IgD-negative memory B cell (primary cell): ENCODE results near the gene MMP19. TPM values are rescaled to one million over a fixed set of nuclear protein-coding genes. Genes with fewer than 3 reads are reported as not detected.

ENCODE experiments used
- H3K27ac Mint-ChIP-seq, 3 donors: one replicate each; pipeline ENCODE4 v1.8.0; 2020 to 2022; ENCODE audit warnings: mild to moderate bottlenecking in 3 of 3, mixed read lengths in 3 of 3, moderate library complexity in 1 of 3
- H3K27me3 Mint-ChIP-seq: one replicate; pipeline ENCODE4 v1.8.0; 2021; ENCODE audit warnings: mixed read lengths
- H3K36me3 Mint-ChIP-seq: one replicate; pipeline ENCODE4 v1.8.0; 2020; ENCODE audit warnings: mild to moderate bottlenecking, mixed read lengths
- H3K4me1 Mint-ChIP-seq, 3 donors: one replicate each; pipeline ENCODE4 v1.8.0; 2020 to 2022; ENCODE audit warnings: mixed read lengths in 3 of 3, mild to moderate bottlenecking in 1 of 3
- H3K4me3 Mint-ChIP-seq, 4 donors: one replicate each; pipeline ENCODE4 v1.8.0; 2020 to 2022; ENCODE audit warnings: mild to moderate bottlenecking in 4 of 4, mixed read lengths in 4 of 4, moderate library complexity in 3 of 4
- H3K9me3 Mint-ChIP-seq, 3 donors: one replicate each; pipeline ENCODE4 v1.8.0; 2020 to 2021; ENCODE audit warnings: mixed read lengths in 3 of 3, mild to moderate bottlenecking in 1 of 3
- polyA plus RNA-seq: library from polyadenylated mRNA; unstranded; fragments of 300-500 nt; fragmentation: Illumina TruSeq; gene quantifications from one replicate; pipeline ENCODE4 v1.2.3, GENCODE V29; 2021

Gene MMP19
- polyA plus RNA-seq, 1 donor from 2014 or later, result not detected

GRCh38 chr12:55830601-55831446 lies 11.9 kb downstream of the MMP19 start:
- Mint-ChIP-seq H3K36me3 (peaks cover 1% of the 10 kb centered on the region), H3K4me3 (peak overlapping the region; percentile 96 to 99 (median 98)), H3K27me3 (no peaks in the 10 kb centered on the region), H3K9me3 (no peaks in the 10 kb centered on the region), H3K4me1 (peaks cover 23 to 26% (median 23%) of the 10 kb centered on the region in 3 donors), H3K27ac (peak overlapping the region; percentile 88 to 93 (median 93))

GRCh38 chr12:55829967-55830600 lies 12.7 kb downstream of the MMP19 start:
- Mint-ChIP-seq H3K27me3 (no peaks in the 10 kb centered on the region), H3K4me1 (peaks cover 24 to 28% (median 25%) of the 10 kb centered on the region in 3 donors), H3K27ac (peak overlapping the region; percentile 88 to 93 (median 93)), H3K4me3 (peak overlapping the region; percentile 96 to 99 (median 98)), H3K9me3 (no peaks in the 10 kb centered on the region), H3K36me3 (peaks cover 1% of the 10 kb centered on the region)

GRCh38 chr12:55828357-55828756 lies 14.4 kb downstream of the MMP19 start:
- peak overlapping the region; percentile 88 to 93 (median 93) for H3K27ac Mint-ChIP-seq
- H3K9me3 Mint-ChIP-seq, result no peaks in the 10 kb centered on the region
- H3K36me3 Mint-ChIP-seq, result peaks cover 1% of the 10 kb centered on the region
- peak overlapping the region; percentile 96 to 99 (median 98) for H3K4me3 Mint-ChIP-seq
- H3K27me3 Mint-ChIP-seq, result no peaks in the 10 kb centered on the region
- peaks cover 24 to 28% (median 25%) of the 10 kb centered on the region in 3 donors for H3K4me1 Mint-ChIP-seq

- peak overlapping the region; percentile 27 to 93 (median 90) for H3K27ac Mint-ChIP-seq
- H3K27me3 Mint-ChIP-seq, result no peaks in the 10 kb centered on the region
- no peaks in the 10 kb centered on the region for H3K9me3 Mint-ChIP-seq
- H3K4me3 Mint-ChIP-seq, result peak overlapping the region; percentile 66 to 99 (median 97)
- peaks cover 1% of the 10 kb centered on the region for H3K36me3 Mint-ChIP-seq
- H3K4me1 Mint-ChIP-seq, result peaks cover 24 to 28% (median 25%) of the 10 kb centered on the region in 3 donors
Observed at GRCh38 chr12:55827806-55828205, 14.9 kb downstream of the MMP19 start.

GRCh38 chr12:55824726-55825125 lies 18.0 kb downstream of the MMP19 start:
- Mint-ChIP-seq H3K4me1 (peaks cover 20 to 24% (median 20%) of the 10 kb centered on the region in 3 donors), H3K27ac (peak overlapping the region in 2 of 3 donors; percentile 64 to 69), H3K36me3 (peaks cover 1% of the 10 kb centered on the region), H3K4me3 (peak overlapping the region in 1 of 4 donors; percentile 75), H3K27me3 (no peaks in the 10 kb centered on the region), H3K9me3 (no peaks in the 10 kb centered on the region)

GRCh38 chr12:55823419-55823818 lies 19.3 kb downstream of the MMP19 start:
- H3K9me3 Mint-ChIP-seq, result no peaks in the 10 kb centered on the region
- H3K4me3 Mint-ChIP-seq, result peak overlapping the region in 1 of 4 donors; percentile 75
- H3K4me1 Mint-ChIP-seq, result peaks cover 17 to 24% (median 21%) of the 10 kb centered on the region in 3 donors
- no peaks in the 10 kb centered on the region for H3K27me3 Mint-ChIP-seq
- H3K27ac Mint-ChIP-seq, result peak overlapping the region in 2 of 3 donors; percentile 26 to 71
- H3K36me3 Mint-ChIP-seq, result peaks cover 1% of the 10 kb centered on the region

- peaks cover 1% of the 10 kb centered on the region for H3K36me3 Mint-ChIP-seq
- H3K9me3 Mint-ChIP-seq, result no peaks in the 10 kb centered on the region
Observed at GRCh38 chr12:55822228-55822627, 20.5 kb downstream of the MMP19 start.

GRCh38 chr12:55820679-55821078 lies 22.1 kb downstream of the MMP19 start:
- Mint-ChIP-seq H3K27me3 (no peaks in the 10 kb centered on the region), H3K27ac (no peak overlapping the region), H3K4me1 (peaks cover under 1 to 12% (median 7%) of the 10 kb centered on the region in 3 donors), H3K36me3 (no peaks in the 10 kb centered on the region), H3K9me3 (no peaks in the 10 kb centered on the region), H3K4me3 (peak overlapping the region in 1 of 4 donors; percentile 6)

More at GRCh38 chr12:55822228-55822627, 20.5 kb downstream of the MMP19 start:
- H3K4me1 Mint-ChIP-seq, result peaks cover 5 to 13% (median 10%) of the 10 kb centered on the region in 3 donors
- H3K27ac Mint-ChIP-seq, result peak overlapping the region in 2 of 3 donors; percentile 32 to 71
- peak overlapping the region in 1 of 4 donors; percentile 75 for H3K4me3 Mint-ChIP-seq
- H3K27me3 Mint-ChIP-seq, result no peaks in the 10 kb centered on the region

- no peak overlapping the region for H3K27ac Mint-ChIP-seq
- H3K4me1 Mint-ChIP-seq, result peaks cover 4 to 21% (median 14%) of the 10 kb centered on the region in 3 donors
- no peaks in the 10 kb centered on the region for H3K36me3 Mint-ChIP-seq
- H3K4me3 Mint-ChIP-seq, result no peak overlapping the region
- no peaks in the 10 kb centered on the region for H3K9me3 Mint-ChIP-seq
- no peaks in the 10 kb centered on the region for H3K27me3 Mint-ChIP-seq
Observed at GRCh38 chr12:55818886-55819285, 23.9 kb downstream of the MMP19 start.

GRCh38 chr12:55818140-55818728 lies 24.5 kb downstream of the MMP19 start:
- H3K36me3 Mint-ChIP-seq, result no peaks in the 10 kb centered on the region
- peaks cover 5 to 23% (median 14%) of the 10 kb centered on the region in 3 donors for H3K4me1 Mint-ChIP-seq
- no peaks in the 10 kb centered on the region for H3K27me3 Mint-ChIP-seq
- H3K9me3 Mint-ChIP-seq, result no peaks in the 10 kb centered on the region
- no peak overlapping the region for H3K27ac Mint-ChIP-seq
- H3K4me3 Mint-ChIP-seq, result no peak overlapping the region

- H3K36me3 Mint-ChIP-seq, result peaks cover 2% of the 10 kb centered on the region
- H3K4me3 Mint-ChIP-seq, result no peak within 1 kb of the TSS
- no peaks in the 10 kb centered on the region for H3K9me3 Mint-ChIP-seq
- no peaks in the 10 kb centered on the region for H3K27me3 Mint-ChIP-seq
- H3K4me1 Mint-ChIP-seq, result peaks cover 7 to 26% (median 16%) of the 10 kb centered on the region in 3 donors
- H3K27ac Mint-ChIP-seq, result no peak within 1 kb of the TSS
Observed at GRCh38 chr12:55817345-55818139, 25.2 kb downstream of the MMP19 start, which contains the start of the genes ORMDL2 and SARNP. ORMDL2 (plus strand) TSS chr12:55818041; CDS start chr12:55819000, 959 bp downstream. SARNP (minus strand) TSS chr12:55817724; CDS start chr12:55817701, 23 bp downstream.

GRCh38 chr12:55816881-55817344 lies 25.8 kb downstream of the MMP19 start:
- peaks cover 2% of the 10 kb centered on the region for H3K36me3 Mint-ChIP-seq
- no peak overlapping the region for H3K27ac Mint-ChIP-seq
- no peaks in the 10 kb centered on the region for H3K27me3 Mint-ChIP-seq
- H3K4me1 Mint-ChIP-seq, result peaks cover 13 to 31% (median 18%) of the 10 kb centered on the region in 3 donors
- no peak overlapping the region for H3K4me3 Mint-ChIP-seq
- H3K9me3 Mint-ChIP-seq, result no peaks in the 10 kb centered on the region

GRCh38 chr12:55815473-55815872 lies 27.3 kb downstream of the MMP19 start:
- H3K36me3 Mint-ChIP-seq, result peaks cover 4% of the 10 kb centered on the region
- H3K27ac Mint-ChIP-seq, result no peak overlapping the region
- H3K4me1 Mint-ChIP-seq, result peaks cover 21 to 35% (median 22%) of the 10 kb centered on the region in 3 donors
- no peaks in the 10 kb centered on the region for H3K9me3 Mint-ChIP-seq
- peak overlapping the region in 1 of 4 donors; percentile 41 for H3K4me3 Mint-ChIP-seq
- no peaks in the 10 kb centered on the region for H3K27me3 Mint-ChIP-seq

- Mint-ChIP-seq H3K27ac (no peak overlapping the region), H3K4me1 (peaks cover 21 to 34% (median 22%) of the 10 kb centered on the region in 3 donors), H3K9me3 (no peaks in the 10 kb centered on the region), H3K36me3 (peaks cover 4% of the 10 kb centered on the region), H3K27me3 (no peaks in the 10 kb centered on the region), H3K4me3 (peak overlapping the region in 2 of 4 donors; percentile 35 to 39)
Observed at GRCh38 chr12:55814257-55814656, 28.5 kb downstream of the MMP19 start.
